Panc1 (cell line): ENCODE data around the gene DAB1. TPM values are rescaled to one million over a fixed set of nuclear protein-coding genes. Genes with fewer than 3 reads are reported as not detected.
A peak's percentile ranks its signal among the peaks of the same experiment; 100 is the strongest.

Experiments
- ATAC-seq: fragments of 200-7000 bp; cut with Tn5 transposase; 2 replicates; pipeline ENCODE4 v1.9.1; 2020; ENCODE audit warnings: mild to moderate bottlenecking, moderate library complexity
- BruUV-seq: library from RNA; stranded (reverse); fragments of 400-500 nt; replicated peaks from 2 replicates; lab custom pipeline; 2021; lab: Mats Ljungman, UMichigan
- CTCF ChIA-PET: fragments of 300-600 bp; sonication (Branson Sonifier 250); formaldehyde crosslinking; loops from one replicate; lab custom pipeline; 2022; ENCODE audit warnings: antibody characterized with exemption; lab: Charles Lee
- POLR2A ChIA-PET: fragments of 300-600 bp; sonication (Branson Sonifier 250); formaldehyde crosslinking; loops from one replicate; lab custom pipeline; 2022; ENCODE audit warnings: antibody characterized with exemption; lab: Charles Lee
- DNase-seq: peaks from one replicate; pipeline ENCODE4 v3.0.0-alpha.2; 2010; ENCODE audit warnings: low read depth, low spot score
- H3K27ac ChIP-seq: 2 replicates; pipeline ENCODE4 v1.5.1; 2011; ENCODE audit warnings: mild to moderate bottlenecking, low read length, inconsistent platforms
- H3K27me3 ChIP-seq: fragments of 200-500 bp; sonication (Bioruptor generic); 2 replicates; pipeline ENCODE4 v1.6.0; 2014; ENCODE audit warnings: low read length, inconsistent platforms; ENCODE audit not compliant: control insufficient read depth, insufficient read depth
- H3K36me3 ChIP-seq: fragments of 200-500 bp; sonication (Bioruptor generic); 2 replicates; pipeline ENCODE4 v1.5.1; 2014; ENCODE audit warnings: inconsistent platforms, mild to moderate bottlenecking, low read length, moderate library complexity; ENCODE audit not compliant: control insufficient read depth, insufficient read depth
- H3K4me1 ChIP-seq: 2 replicates; pipeline ENCODE4 v1.5.1; 2011; ENCODE audit warnings: inconsistent platforms, mild to moderate bottlenecking, low read length, moderate library complexity; ENCODE audit not compliant: control insufficient read depth, insufficient read depth
- H3K4me3 ChIP-seq, 2 experiments: 2 replicates each; pipeline ENCODE4 v1.5.1; 2011 to 2012; ENCODE audit warnings: low read depth in 2 of 2, low read length in 2 of 2, mild to moderate bottlenecking in 2 of 2, inconsistent platforms in 1 of 2, moderate library complexity in 1 of 2
- H3K9me3 ChIP-seq: fragments of 200-500 bp; sonication (Bioruptor generic); 2 replicates; pipeline ENCODE4 v1.5.1; 2014; ENCODE audit warnings: low read depth, mild to moderate bottlenecking, inconsistent platforms, low read length, moderate library complexity; ENCODE audit not compliant: control insufficient read depth, insufficient read depth
- POLR2AphosphoS5 ChIP-seq: IDR thresholded peaks from 2 replicates; pipeline ENCODE4 v1.6.1; 2012; ENCODE audit warnings: mild to moderate bottlenecking, low read depth, low read length, moderate library complexity
- TCF7L2 ChIP-seq: IDR thresholded peaks from 2 replicates; pipeline ENCODE4 v1.6.1; 2011; ENCODE audit warnings: mild to moderate bottlenecking, low read depth, low read length, inconsistent platforms
- in situ Hi-C: cut with HindIII; loops from 2 replicates; pipeline ENCODE4 v1.10.0; 2016; ENCODE audit warnings: low sequenced_read_pairs, low pct_unique_long_range_greater_than_20kb
- intact Hi-C: fragments of 100-400 bp; cut with micrococcal nuclease; formaldehyde crosslinking; loops from one replicate; pipeline ENCODE4 v1.10.0; 2022; ENCODE audit not compliant: unreplicated experiment
- total RNA-seq: library from RNA; stranded (reverse); gene quantifications from one replicate; pipeline ENCODE4 v1.2.1, GENCODE V29; 2021; ENCODE audit not compliant: unreplicated experiment
- TF ChIP-seq, protein P1 (sequence below): fragments of 450-650 bp; IDR thresholded peaks from 2 replicates; pipeline ENCODE4 v1.5.1; 2017; ENCODE audit warnings: mild to moderate bottlenecking

The DAB1 gene
- total RNA-seq, 1 experiment from 2014 or later: 0.05 TPM

DNA sequence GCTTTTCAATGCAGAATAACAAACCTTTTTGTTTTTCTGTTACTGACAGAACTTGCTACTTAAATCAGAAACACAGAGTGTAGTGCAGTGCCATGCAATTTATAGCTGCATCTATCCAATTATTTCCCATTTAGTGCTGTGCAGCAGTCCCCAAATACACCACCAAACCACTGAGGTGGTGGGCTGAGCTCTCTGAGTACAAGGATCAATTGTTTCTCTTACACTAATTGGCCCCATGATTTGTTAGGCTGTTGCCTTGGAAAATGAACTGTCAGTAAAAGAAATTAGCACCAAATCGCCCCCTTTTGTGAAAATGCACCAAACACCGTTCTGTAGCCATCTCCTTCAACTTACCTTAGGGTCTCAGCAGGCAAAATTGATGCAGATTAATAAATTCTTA, 339.2 kb downstream of the DAB1 start:
- ATAC-seq (no peak), DNase-seq (no peak)
- POLR2A ChIA-PET: no interaction called here
- TF ChIP-seq, protein P1, sequence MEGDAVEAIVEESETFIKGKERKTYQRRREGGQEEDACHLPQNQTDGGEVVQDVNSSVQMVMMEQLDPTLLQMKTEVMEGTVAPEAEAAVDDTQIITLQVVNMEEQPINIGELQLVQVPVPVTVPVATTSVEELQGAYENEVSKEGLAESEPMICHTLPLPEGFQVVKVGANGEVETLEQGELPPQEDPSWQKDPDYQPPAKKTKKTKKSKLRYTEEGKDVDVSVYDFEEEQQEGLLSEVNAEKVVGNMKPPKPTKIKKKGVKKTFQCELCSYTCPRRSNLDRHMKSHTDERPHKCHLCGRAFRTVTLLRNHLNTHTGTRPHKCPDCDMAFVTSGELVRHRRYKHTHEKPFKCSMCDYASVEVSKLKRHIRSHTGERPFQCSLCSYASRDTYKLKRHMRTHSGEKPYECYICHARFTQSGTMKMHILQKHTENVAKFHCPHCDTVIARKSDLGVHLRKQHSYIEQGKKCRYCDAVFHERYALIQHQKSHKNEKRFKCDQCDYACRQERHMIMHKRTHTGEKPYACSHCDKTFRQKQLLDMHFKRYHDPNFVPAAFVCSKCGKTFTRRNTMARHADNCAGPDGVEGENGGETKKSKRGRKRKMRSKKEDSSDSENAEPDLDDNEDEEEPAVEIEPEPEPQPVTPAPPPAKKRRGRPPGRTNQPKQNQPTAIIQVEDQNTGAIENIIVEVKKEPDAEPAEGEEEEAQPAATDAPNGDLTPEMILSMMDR: no peak
- no peak for TF ChIP-seq POLR2AphosphoS5
- no peak overlapping the region for H3K4me3 ChIP-seq
- H3K36me3 ChIP-seq: no peaks in the 10 kb centered on the region
- BruUV-seq: no TSS peak
- intact Hi-C loops: no loop called here
- CTCF ChIA-PET: no interaction called here
- H3K27ac ChIP-seq: no peak overlapping the region
- in situ Hi-C loops: no loop called here
- H3K4me1 ChIP-seq: no peaks in the 10 kb centered on the region
- H3K27me3 ChIP-seq: peaks cover 2% of the 10 kb centered on the region
- H3K9me3 ChIP-seq: no peaks in the 10 kb centered on the region

DNA sequence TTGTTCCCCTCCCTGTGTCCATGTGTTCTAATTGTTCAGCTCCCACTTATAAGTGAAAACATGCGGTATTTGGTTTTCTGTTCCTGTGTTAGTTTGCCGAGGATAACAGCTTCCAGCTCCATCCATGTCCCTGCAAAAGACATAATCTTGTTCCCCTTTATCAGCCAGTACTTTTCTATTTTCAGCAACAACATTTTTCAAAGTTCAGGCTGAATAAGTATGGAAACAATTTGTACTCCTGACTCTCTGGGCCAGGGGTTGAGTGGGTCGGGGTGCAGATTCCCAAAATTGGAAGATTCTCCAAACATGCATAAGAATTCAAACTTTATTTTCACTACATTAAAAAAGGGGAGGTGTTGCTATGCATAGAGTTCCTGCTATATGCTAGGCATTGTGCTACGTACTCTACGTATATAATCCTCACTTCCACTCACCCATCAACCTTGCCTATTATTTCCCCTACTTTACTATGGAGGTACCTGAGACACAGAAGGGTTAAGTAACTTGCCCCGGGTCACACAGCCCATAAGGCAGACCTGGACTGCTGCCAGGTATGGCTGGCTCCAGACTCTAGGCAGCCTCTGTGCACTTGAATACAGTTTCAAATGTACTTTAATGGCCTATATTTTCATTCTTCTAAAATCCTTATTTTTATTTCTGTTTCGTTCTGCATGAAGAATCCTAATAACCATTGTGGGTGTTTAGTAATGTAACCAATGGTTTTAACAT, 341.0 kb downstream of the DAB1 start:
- POLR2A ChIA-PET: no interaction called here
- in situ Hi-C loops (no loop called here), intact Hi-C loops (no loop called here)
- Histone ChIP-seq H3K4me3 (no peak overlapping the region), H3K36me3 (no peaks in the 10 kb centered on the region), H3K4me1 (no peaks in the 10 kb centered on the region), H3K27ac (no peak overlapping the region), H3K27me3 (peaks cover 2% of the 10 kb centered on the region), H3K9me3 (no peaks in the 10 kb centered on the region)
- ATAC-seq (no peak), DNase-seq (no peak)
- CTCF ChIA-PET: no interaction called here
- no TSS peak for BruUV-seq
- TF ChIP-seq TCF7L2: no peak

DNA sequence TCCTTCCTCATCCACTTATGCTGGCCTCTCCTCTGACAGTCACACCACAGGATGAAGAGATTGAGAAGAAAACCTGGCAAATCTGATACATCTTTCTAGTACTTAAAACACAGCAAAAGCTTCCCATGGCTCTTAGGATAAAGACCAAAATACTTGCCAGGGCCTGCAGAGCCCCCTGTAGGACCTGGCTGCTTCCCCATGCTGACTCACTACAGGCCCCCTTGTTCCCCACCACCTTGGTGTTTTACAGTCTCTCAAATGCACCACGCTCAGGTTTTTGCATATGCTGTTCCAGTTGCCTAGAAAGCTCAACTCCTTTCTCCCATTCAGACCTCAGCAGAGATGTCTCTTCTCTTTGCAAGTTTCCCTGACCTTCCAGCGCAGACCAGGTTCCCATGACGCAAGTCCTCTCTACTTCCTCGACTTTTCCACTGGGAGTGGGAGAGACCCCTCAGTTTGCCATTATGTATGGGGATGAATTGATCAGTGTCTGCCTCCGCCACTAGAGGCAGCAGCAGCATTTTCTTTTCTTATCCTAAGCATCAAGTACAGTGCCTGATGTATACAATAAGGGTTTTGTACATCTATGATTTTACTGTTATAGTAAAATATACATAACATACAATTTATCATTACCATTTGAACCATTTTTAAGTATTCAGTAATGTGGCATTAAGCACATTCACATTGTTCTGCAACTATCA, 344.3 kb downstream of the DAB1 start:
- intact Hi-C loops (no loop called here), in situ Hi-C loops (no loop called here)

More for the DNA sequence above, 344.3 kb downstream of the DAB1 start:
- DNase-seq (no peak), ATAC-seq (no peak)
- TF ChIP-seq, protein P1: peak; percentile 60
- TF ChIP-seq POLR2AphosphoS5: no peak
- ChIA-PET POLR2A (no interaction called here), CTCF (no interaction called here)
- Histone ChIP-seq H3K27me3 (peaks cover 2% of the 10 kb centered on the region; the same call in 1 of the 2 replicates), H3K27ac (no peak overlapping the region), H3K4me1 (no peaks in the 10 kb centered on the region), H3K36me3 (no peaks in the 10 kb centered on the region), H3K9me3 (no peaks in the 10 kb centered on the region), H3K4me3 (no peak overlapping the region)
- no TSS peak for BruUV-seq
